Upper lobe of left lung (tissue), 4 donors: Measurements from ENCODE around the gene KCNK3.

ENCODE experiments used
- CTCF ChIP-seq, 6 experiments: fragments of 450-650 bp in 4 of 6; fragments of 200-600 bp in 2 of 6; sonication (generic) in 2 of 6; IDR thresholded peaks; one replicate each; pipeline ENCODE4 v1.5.1; 2016 to 2019; ENCODE audit warnings: antibody characterized with exemption in 6 of 6
- EP300 ChIP-seq, 4 donors: sonication (generic); formaldehyde crosslinking; IDR thresholded peaks; one replicate each; pipeline ENCODE4 v1.5.1; 2017; ENCODE audit warnings: antibody characterized with exemption in 4 of 4, control low read depth in 2 of 4
- POLR2AphosphoS5 ChIP-seq, 2 donors: sonication (generic); formaldehyde crosslinking; IDR thresholded peaks; one replicate each; pipeline ENCODE4 v1.5.1; 2017; ENCODE audit warnings: antibody characterized with exemption in 2 of 2

DNA sequence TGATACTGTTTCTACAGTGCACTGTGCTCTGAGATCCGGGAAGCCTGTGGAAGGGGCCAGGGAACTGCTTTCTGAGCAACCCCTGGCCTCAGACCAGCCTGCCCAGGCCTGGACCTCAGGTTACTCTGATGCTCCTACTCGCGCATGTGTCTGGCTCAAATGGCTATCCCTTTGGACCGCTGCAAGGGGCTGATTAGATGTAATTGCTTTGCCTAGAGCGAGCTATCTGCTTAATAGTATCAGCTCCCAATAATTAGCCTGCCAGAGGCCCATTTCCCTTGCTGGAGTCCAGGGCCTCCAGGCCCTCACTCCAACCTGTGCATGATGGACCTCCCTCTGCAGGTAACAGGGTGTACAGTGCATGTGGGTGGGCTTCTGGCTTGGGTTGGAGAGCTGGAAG, 7.2 kb upstream of the KCNK3 start:
- no peak for TF ChIP-seq POLR2AphosphoS5 (IDR thresholded peaks at IDR 0.05)
- no peak for TF ChIP-seq EP300 (IDR thresholded peaks at IDR 0.05)
- TF ChIP-seq CTCF (IDR thresholded peaks at IDR 0.05) = no peak
